GM12875 (cell line): ENCODE measurements around the gene WDR41.
"Not testable (repeated sequence)": the region's sequence is repeated elsewhere in the genome, so short reads cannot be mapped to it uniquely, and the experiment has no call there.

Experiments
- H3K4me3 ChIP-seq: one replicate; pipeline ENCODE4 v1.5.1; 2011; ENCODE audit warnings: low read depth, low read length, control low read depth
- CTCF ChIP-seq: IDR thresholded peaks from 2 replicates; pipeline ENCODE4 v1.5.1; 2011; ENCODE audit warnings: low read depth, mild to moderate bottlenecking, control low read depth, inconsistent platforms, low read length, moderate library complexity, borderline replicate concordance; ENCODE audit not compliant: insufficient read depth

Gene WDR41

GRCh38 chr5:77394064-77394715 is 97.9 kb downstream of the WDR41 start:
- no peak for TF ChIP-seq CTCF
- no peak overlapping the region for H3K4me3 ChIP-seq

GRCh38 chr5:77391240-77391765 is 100.8 kb downstream of the WDR41 start:
- H3K4me3 ChIP-seq: no peak overlapping the region
- TF ChIP-seq CTCF: no peak

- TF ChIP-seq CTCF: no peak
- no peak overlapping the region for H3K4me3 ChIP-seq
Measured at GRCh38 chr5:77390795-77391194, 101.3 kb downstream of the WDR41 start.

GRCh38 chr5:77390221-77390620 is 101.9 kb downstream of the WDR41 start:
- H3K4me3 ChIP-seq: no peak overlapping the region
- no peak for TF ChIP-seq CTCF

- no peak overlapping the region for H3K4me3 ChIP-seq
- TF ChIP-seq CTCF: no peak
Measured at GRCh38 chr5:77389746-77390145, 102.4 kb downstream of the WDR41 start.

- H3K4me3 ChIP-seq: not testable (repeated sequence)
Measured at GRCh38 chr5:77386340-77386739, 105.8 kb downstream of the WDR41 start.

GRCh38 chr5:77383336-77383735 is 108.8 kb downstream of the WDR41 start:
- not testable (repeated sequence) for H3K4me3 ChIP-seq
